NCI-H2227 (cell line): ENCODE measurements around the gene NR0B1.

Source experiments
- DNase-seq: peaks from one replicate; lab custom pipeline; 2025; ENCODE audit not compliant: unreplicated experiment; lab: John Stamatoyannopoulos, UW

The NR0B1 gene

GRCh38 chrX:30275498-30275897 lies 33.7 kb downstream of the NR0B1 start:
- no peak for DNase-seq

GRCh38 chrX:30270639-30271038 lies 38.6 kb downstream of the NR0B1 start:
- no peak for DNase-seq

- DNase-seq = no peak
Observed at GRCh38 chrX:30262763-30263162, 46.4 kb downstream of the NR0B1 start.

GRCh38 chrX:30261012-30261411 lies 48.2 kb downstream of the NR0B1 start:
- no peak for DNase-seq

- no peak for DNase-seq
Observed at GRCh38 chrX:30259927-30260326, 49.3 kb downstream of the NR0B1 start.
